H9 (cell line): Measurements from ENCODE around the gene CHST15. TPM values are rescaled to one million over a fixed set of nuclear protein-coding genes. Genes with fewer than 3 reads are reported as not detected.

Experiments
- DNase-seq: peaks from one replicate; pipeline ENCODE4 v3.0.0-alpha.2; 2017
- H2AFZ ChIP-seq: one replicate; pipeline ENCODE4 v1.6.1; 2013; ENCODE audit warnings: mild to moderate bottlenecking, low read length, control low read depth, moderate library complexity
- H2AK5ac ChIP-seq: 2 replicates; pipeline ENCODE4 v1.6.1; 2013; ENCODE audit warnings: low read length, control low read depth, mixed read lengths; ENCODE audit not compliant: insufficient read length
- H2BK120ac ChIP-seq: one replicate; pipeline ENCODE4 v1.6.1; 2013; ENCODE audit warnings: low read depth, mild to moderate bottlenecking, low read length, control low read depth, inconsistent platforms; ENCODE audit not compliant: poor library complexity, severe bottlenecking
- H2BK12ac ChIP-seq: 2 replicates; pipeline ENCODE4 v1.6.1; 2013; ENCODE audit warnings: low read length, control low read depth, mixed read lengths, low read depth; ENCODE audit not compliant: insufficient read length
- H2BK15ac ChIP-seq: 2 replicates; pipeline ENCODE4 v1.6.1; 2013; ENCODE audit warnings: low read depth, low read length, control low read depth
- H2BK20ac ChIP-seq: one replicate; pipeline ENCODE4 v1.6.1; 2013; ENCODE audit warnings: low read depth, mild to moderate bottlenecking, low read length, control low read depth, inconsistent platforms; ENCODE audit not compliant: poor library complexity, severe bottlenecking
- H2BK5ac ChIP-seq: 2 replicates; pipeline ENCODE4 v1.6.1; 2013; ENCODE audit warnings: low read length, control low read depth, mixed read lengths; ENCODE audit not compliant: insufficient read length
- H3K14ac ChIP-seq: 2 replicates; pipeline ENCODE4 v1.6.1; 2013; ENCODE audit warnings: low read length, control low read depth; ENCODE audit not compliant: insufficient read depth
- H3K18ac ChIP-seq: 2 replicates; pipeline ENCODE4 v1.6.1; 2013; ENCODE audit warnings: low read depth, mild to moderate bottlenecking, mixed read lengths, low read length, control low read depth; ENCODE audit not compliant: insufficient read length
- H3K23ac ChIP-seq: 2 replicates; pipeline ENCODE4 v1.6.1; 2013; ENCODE audit warnings: low read length, control low read depth, mixed read lengths, low read depth; ENCODE audit not compliant: insufficient read length
- H3K23me2 ChIP-seq: 2 replicates; pipeline ENCODE4 v1.6.1; 2013; ENCODE audit warnings: low read depth, mild to moderate bottlenecking, mixed read lengths, low read length, control low read depth; ENCODE audit not compliant: insufficient read length, poor library complexity, severe bottlenecking
- H3K27ac ChIP-seq: 2 replicates; pipeline ENCODE4 v1.5.1; 2013; ENCODE audit warnings: low read length, control low read depth, mixed read lengths, low read depth; ENCODE audit not compliant: insufficient read length
- H3K27me3 ChIP-seq: 2 replicates; pipeline ENCODE4 v1.6.1; 2013; ENCODE audit warnings: low read length, control low read depth, inconsistent platforms; ENCODE audit not compliant: insufficient read depth
- H3K4ac ChIP-seq: 2 replicates; pipeline ENCODE4 v1.6.1; 2013; ENCODE audit warnings: low read depth, mild to moderate bottlenecking, control low read depth, inconsistent platforms, low read length, moderate library complexity
- H3K4me1 ChIP-seq: 2 replicates; pipeline ENCODE4 v1.6.1; 2013; ENCODE audit warnings: low read length, control low read depth, inconsistent platforms; ENCODE audit not compliant: insufficient read depth
- H3K4me2 ChIP-seq: 2 replicates; pipeline ENCODE4 v1.6.1; 2013; ENCODE audit warnings: low read length, control low read depth, mixed read lengths; ENCODE audit not compliant: insufficient read length, insufficient read depth
- H3K56ac ChIP-seq: 2 replicates; pipeline ENCODE4 v1.6.1; 2013; ENCODE audit warnings: low read depth, mild to moderate bottlenecking, mixed read lengths, low read length, control low read depth; ENCODE audit not compliant: insufficient read length
- H3K79me1 ChIP-seq: 2 replicates; pipeline ENCODE4 v1.6.1; 2013; ENCODE audit warnings: low read depth, mild to moderate bottlenecking, moderate library complexity, low read length, control low read depth, inconsistent platforms; ENCODE audit not compliant: insufficient read depth, poor library complexity, severe bottlenecking
- H3K79me2 ChIP-seq: 2 replicates; pipeline ENCODE4 v1.6.1; 2013; ENCODE audit warnings: low read length, control low read depth, inconsistent platforms; ENCODE audit not compliant: insufficient read depth
- H3K9ac ChIP-seq: 2 replicates; pipeline ENCODE4 v1.6.1; 2013; ENCODE audit warnings: low read length, control low read depth, mixed read lengths; ENCODE audit not compliant: insufficient read length; ENCODE audit errors: extremely low read depth
- H3K9me3 ChIP-seq: one replicate; pipeline ENCODE4 v1.6.1; 2013; ENCODE audit warnings: low read depth, low read length, inconsistent platforms; ENCODE audit not compliant: control insufficient read depth
- H3T11ph ChIP-seq: one replicate; pipeline ENCODE4 v1.6.1; 2013; ENCODE audit warnings: mild to moderate bottlenecking, low read length, control low read depth, inconsistent platforms
- H4K20me1 ChIP-seq: one replicate; pipeline ENCODE4 v1.6.1; 2013; ENCODE audit not compliant: control insufficient read depth, insufficient read length, insufficient read depth
- H4K5ac ChIP-seq: 2 replicates; pipeline ENCODE4 v1.6.1; 2013; ENCODE audit warnings: low read depth, mild to moderate bottlenecking, mixed read lengths, low read length, control low read depth; ENCODE audit not compliant: insufficient read length
- H4K8ac ChIP-seq: replicated peaks from 2 replicates; pipeline ENCODE4 v1.6.1; 2013; ENCODE audit warnings: low read length, control low read depth, mixed read lengths, low read depth; ENCODE audit not compliant: insufficient read length
- H4K91ac ChIP-seq: 2 replicates; pipeline ENCODE4 v1.6.1; 2013; ENCODE audit warnings: low read depth, mild to moderate bottlenecking, moderate library complexity, mixed read lengths, low read length, control low read depth; ENCODE audit not compliant: insufficient read length
- H3K27ac Mint-ChIP-seq, 3 experiments: 2 replicates in 2 of 3; 3 replicates in 1 of 3; pipeline ENCODE4 v1.8.0; 2020 to 2021; ENCODE audit warnings: mixed read lengths in 3 of 3, mild to moderate bottlenecking in 1 of 3, moderate library complexity in 1 of 3
- H3K27me3 Mint-ChIP-seq: 2 replicates; pipeline ENCODE4 v1.8.0; 2021; ENCODE audit warnings: low read depth, mild to moderate bottlenecking, moderate library complexity, mixed read lengths
- H3K36me3 Mint-ChIP-seq, 3 experiments: 2 replicates in 2 of 3; 3 replicates in 1 of 3; pipeline ENCODE4 v1.8.0; 2020 to 2021; ENCODE audit warnings: low read depth in 3 of 3, mixed read lengths in 3 of 3; ENCODE audit not compliant: insufficient read depth in 1 of 3
- H3K4me1 Mint-ChIP-seq, 2 experiments: 2 replicates each; pipeline ENCODE4 v1.8.0; 2020; ENCODE audit warnings: mixed read lengths in 2 of 2
- H3K4me3 Mint-ChIP-seq, 2 experiments: 2 replicates in 1 of 2; 3 replicates in 1 of 2; pipeline ENCODE4 v1.8.0; 2020 to 2021; ENCODE audit warnings: mild to moderate bottlenecking in 2 of 2, mixed read lengths in 2 of 2, moderate library complexity in 1 of 2
- H3K9me3 Mint-ChIP-seq, 2 experiments: 2 replicates in 1 of 2; 3 replicates in 1 of 2; pipeline ENCODE4 v1.8.0; 2020; ENCODE audit warnings: mild to moderate bottlenecking in 2 of 2, mixed read lengths in 2 of 2, moderate library complexity in 1 of 2
- CTCF ChIP-seq: fragments of 200-600 bp; sonication (generic); conservative IDR thresholded peaks from 3 replicates; pipeline ENCODE4 v1.8.0; 2021; ENCODE audit warnings: antibody characterized with exemption, mild to moderate bottlenecking
- WGBS: extraction: QIAGEN DNeasy Blood & Tissue Kit; methylation state at CpG from one replicate; pipeline ENCODE4 v1.1.7; 2013; ENCODE audit warnings: missing lambda C conversion rate, low lambda C conversion rate, mixed read lengths; ENCODE audit not compliant: insufficient read length; ENCODE audit errors: extremely low coverage; 5-methylcytosine and 5-hydroxymethylcytosine counted together
- total RNA-seq: library from RNA; stranded (reverse); gene quantifications from 2 replicates; pipeline ENCODE4 v1.2.1, GENCODE V29; 2021

Gene CHST15
- total RNA-seq, 1 experiment from 2014 or later: 8.7 TPM

- no peaks in the 10 kb centered on the region for H3K23me2 ChIP-seq
- H2AFZ ChIP-seq: no peak overlapping the region
- no peaks in the 10 kb centered on the region for H3K9me3 ChIP-seq
- H4K91ac ChIP-seq: no peak overlapping the region
- no peak overlapping the region for H2BK15ac ChIP-seq
- WGBS: no CpG with 5 or more reads among the region's 9 CpGs
- H3K4me1 ChIP-seq: no peaks in the 10 kb centered on the region
- TF ChIP-seq CTCF: no peak
- no peak overlapping the region for H4K8ac ChIP-seq
- Mint-ChIP-seq H3K27me3 (peaks cover 8% of the 10 kb centered on the region), H3K9me3 (no peaks in the 10 kb centered on the region), H3K36me3 (no peaks in the 10 kb centered on the region), H3K4me1 (peaks cover 0 to 3% of the 10 kb centered on the region in 2 experiments; a peak in 2 of 4 replicates), H3K27ac (no peak overlapping the region), H3K4me3 (no peak overlapping the region)
- H3K4me2 ChIP-seq: no peak overlapping the region
- H2BK120ac ChIP-seq: no peak overlapping the region
- H2AK5ac ChIP-seq: no peak overlapping the region
- H3K18ac ChIP-seq: no peak overlapping the region
- no peak overlapping the region for H3K27ac ChIP-seq
- no peak overlapping the region for H2BK5ac ChIP-seq
- no peaks in the 10 kb centered on the region; the same call in 1 of the 2 replicates for H3K27me3 ChIP-seq
- H3K23ac ChIP-seq: no peak overlapping the region
- DNase-seq: no peak
- no peak overlapping the region for H3K9ac ChIP-seq
- no peak overlapping the region for H2BK20ac ChIP-seq
- H3K79me1 ChIP-seq: no peaks in the 10 kb centered on the region
- H3K56ac ChIP-seq: no peak overlapping the region
- H4K20me1 ChIP-seq: no peaks in the 10 kb centered on the region
- no peaks in the 10 kb centered on the region for H3K79me2 ChIP-seq
- no peak overlapping the region for H2BK12ac ChIP-seq
- no peak overlapping the region for H3T11ph ChIP-seq
- no peak overlapping the region for H4K5ac ChIP-seq
- no peak overlapping the region for H3K4ac ChIP-seq
- H3K14ac ChIP-seq: no peak overlapping the region
Measured at GRCh38 chr10:124134251-124134893, 41.0 kb upstream of the CHST15 start.
